ENCODE data around the gene FBL.
A peak's percentile ranks its signal among the peaks of the same experiment; 100 is the strongest.
"Not testable (repeated sequence)": the region's sequence is repeated elsewhere in the genome, so short reads cannot be mapped to it uniquely, and the experiment has no call there.

FBL gene

DNA sequence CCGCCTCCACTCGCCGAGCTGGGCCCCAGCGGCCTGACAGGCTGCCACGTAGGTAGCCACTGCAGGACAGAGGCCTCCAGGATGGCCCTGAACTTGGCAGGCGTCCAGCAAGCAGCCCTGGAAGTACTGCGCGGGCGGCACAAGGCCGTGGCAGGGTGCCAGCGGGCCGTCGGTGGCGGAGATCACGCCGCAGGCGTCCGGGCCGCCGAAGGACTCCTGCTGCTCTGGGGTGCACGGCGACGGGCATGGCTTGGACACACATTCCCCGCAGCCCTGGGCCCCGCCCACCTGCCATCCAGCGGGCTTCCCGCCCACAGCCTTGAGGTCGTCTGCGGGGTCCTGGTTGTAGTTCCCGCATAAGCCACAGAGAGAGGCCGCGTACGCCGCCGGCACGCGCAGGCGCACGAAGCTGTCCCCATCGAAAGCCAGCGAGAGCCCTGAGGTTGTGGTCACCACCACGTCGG lies 29.3 kb upstream of the FBL start:
- not testable (repeated sequence) for DNase-seq

- DNase-seq = no peak
Measured at GRCh38 chr19:39874404-39874803, 28.2 kb upstream of the FBL start.

DNA sequence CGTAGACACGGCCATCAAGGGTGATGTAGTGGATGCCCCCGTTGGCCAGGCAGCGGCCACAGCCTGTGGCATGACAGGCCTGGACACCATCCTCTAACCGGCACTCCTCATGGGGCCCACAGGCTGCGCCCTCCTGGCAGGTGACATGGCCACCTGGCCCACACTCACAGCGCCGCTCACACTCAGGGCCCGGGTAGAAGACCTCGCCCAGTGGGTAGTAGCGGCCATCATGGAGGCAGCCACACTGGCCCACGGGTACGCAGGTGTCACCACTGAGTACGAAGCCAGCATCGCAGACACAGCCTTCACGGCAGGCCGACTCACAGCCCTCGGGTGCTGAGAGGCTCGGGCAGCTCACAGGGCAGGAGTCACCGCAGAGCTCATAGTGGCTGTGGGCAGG lies 27.2 kb upstream of the FBL start:
- DNase-seq = no peak

GRCh38 chr19:39871886-39872866 lies 26.0 kb upstream of the FBL start:
- DNase-seq = no peak

DNA sequence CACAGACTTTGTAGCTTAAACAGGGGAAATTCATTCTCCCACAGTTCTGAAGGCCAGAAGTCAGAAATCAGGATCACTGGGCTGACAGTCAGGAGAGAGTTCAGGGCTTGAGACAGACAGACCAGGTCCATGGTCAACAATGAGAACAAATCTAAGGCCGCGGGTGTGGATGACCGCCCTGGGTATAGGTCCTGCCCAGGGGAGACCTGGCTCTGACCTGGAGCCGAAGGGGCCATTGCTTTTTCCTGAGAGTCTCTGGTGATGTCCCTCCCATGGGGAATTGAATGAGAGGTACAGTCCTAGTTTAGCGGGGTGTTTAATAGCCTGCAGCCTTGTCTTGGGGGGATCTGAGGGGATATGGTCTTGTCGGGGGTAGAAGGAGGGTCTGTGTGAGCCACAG lies 25.2 kb upstream of the FBL start:
- no peak for DNase-seq

DNA sequence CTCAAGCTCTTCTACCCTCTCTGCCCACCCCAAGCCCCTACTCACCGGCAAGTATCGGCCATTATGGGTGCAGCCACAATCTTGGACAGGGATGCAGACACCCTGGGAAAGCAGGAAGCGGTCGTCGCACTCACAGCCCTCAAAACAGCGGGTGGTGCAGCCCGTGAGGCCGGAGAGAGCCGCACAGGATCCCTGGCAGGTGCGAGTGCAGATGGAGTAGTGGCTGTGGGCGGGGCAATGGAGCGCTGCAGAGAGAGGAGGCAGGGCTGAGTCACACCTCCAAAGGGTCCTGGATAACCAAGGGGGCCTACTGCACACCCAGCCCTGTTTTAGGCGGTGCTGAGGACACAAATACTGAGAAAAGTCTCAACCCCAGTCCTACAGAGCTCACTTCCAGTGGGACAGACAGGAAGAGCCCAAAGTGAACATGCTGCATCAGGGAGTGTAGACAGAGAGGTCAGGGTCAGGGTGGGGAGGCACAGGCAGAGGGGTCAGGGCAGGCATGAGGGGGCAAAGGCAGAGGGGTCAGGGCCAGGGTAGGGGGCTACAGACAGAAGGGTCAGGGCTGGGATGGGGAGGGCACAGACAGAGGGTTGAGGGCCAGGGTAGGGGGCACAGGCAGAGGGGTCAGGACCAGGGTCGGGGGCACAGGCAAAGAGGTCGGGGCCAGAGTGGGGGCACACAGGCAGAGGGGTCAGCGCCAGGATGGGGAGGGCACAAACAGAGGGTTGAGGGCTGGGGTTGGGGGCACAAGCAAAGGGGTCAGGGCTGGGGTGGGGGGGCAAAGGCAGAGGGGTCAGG lies 24.2 kb upstream of the FBL start:
- DNase-seq = no peak

DNA sequence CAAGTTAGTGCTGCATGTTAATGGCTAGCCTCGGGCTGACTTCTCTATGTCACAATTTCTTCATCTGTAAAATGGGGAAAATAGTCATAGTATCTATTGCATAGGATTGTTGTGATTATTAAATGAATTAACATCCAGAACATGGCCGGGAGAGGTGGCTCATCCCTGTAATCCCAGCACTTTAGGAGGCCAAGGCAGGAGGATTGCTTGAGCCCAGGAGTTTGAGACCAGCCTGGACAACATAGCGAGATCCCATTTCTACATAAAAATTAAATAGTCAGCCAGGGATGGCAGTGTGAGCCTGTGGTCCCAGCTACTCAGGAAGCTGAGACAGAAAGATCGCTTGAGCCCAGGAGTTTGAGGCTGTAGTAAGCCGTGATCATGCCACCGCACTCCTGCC lies 21.8 kb upstream of the FBL start:
- no peak for DNase-seq

DNA sequence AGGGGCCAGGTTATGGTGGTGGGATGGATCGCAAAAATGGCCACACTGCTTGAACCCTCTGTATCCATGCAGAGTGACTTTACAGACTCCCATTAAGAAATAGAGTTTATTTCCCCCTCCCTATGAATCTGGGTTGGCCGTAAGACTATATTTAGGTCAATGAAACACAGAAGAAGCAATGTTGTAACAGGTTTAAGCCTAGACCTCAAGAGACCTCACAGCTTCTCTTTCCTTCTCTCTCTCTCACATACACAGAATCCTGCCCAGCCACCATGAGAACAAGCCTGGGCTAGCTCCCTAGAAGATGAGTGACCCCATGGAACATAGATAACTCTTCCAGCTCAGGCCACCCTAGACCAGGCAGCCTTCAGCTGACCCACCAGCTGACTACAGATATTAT lies 21.0 kb upstream of the FBL start:
- no peak for DNase-seq

- no peak for DNase-seq
Measured at GRCh38 chr19:39865953-39866352, 19.8 kb upstream of the FBL start.

DNA sequence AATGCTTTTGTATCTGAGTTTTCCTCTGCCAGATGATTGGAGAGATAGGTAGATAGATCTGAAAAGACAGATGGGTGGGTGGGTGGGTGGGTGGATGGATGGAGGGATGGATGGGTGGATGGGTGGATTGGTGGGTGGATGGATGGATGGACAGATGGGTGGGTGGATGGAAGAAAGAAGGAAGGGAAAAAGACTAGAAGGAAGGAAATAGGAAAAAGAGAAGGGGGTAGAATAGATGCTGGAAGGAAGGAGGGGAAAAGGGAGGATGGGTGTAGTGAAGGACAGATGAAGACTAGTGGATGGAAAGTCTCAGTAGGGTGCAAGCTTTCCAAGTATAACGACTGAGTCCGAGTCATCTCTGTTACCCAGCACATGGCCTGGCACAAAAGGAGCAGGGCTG lies 19.0 kb upstream of the FBL start:
- DNase-seq = no peak

GRCh38 chr19:39864118-39864517 lies 17.9 kb upstream of the FBL start:
- no peak for DNase-seq

DNA sequence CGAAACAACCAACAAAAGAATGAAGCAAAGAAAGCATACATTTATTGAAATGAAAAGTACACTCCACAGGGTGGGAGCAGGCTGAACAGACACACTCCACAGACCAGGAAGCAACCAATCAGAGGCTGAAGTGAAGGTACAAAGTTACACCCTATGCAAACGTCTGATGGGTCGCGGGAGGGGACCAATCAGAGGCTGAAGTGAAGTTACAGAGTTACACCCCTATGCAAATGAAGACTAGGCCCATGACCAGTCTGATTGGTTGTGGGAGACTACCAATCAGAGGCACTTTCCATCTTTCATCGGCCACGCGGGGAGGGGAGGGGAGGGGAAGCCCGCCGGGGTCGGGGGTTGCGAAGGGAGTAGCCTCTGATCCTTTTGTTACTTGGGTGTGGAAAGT lies 12.4 kb upstream of the FBL start:
- DNase-seq = no peak

DNA sequence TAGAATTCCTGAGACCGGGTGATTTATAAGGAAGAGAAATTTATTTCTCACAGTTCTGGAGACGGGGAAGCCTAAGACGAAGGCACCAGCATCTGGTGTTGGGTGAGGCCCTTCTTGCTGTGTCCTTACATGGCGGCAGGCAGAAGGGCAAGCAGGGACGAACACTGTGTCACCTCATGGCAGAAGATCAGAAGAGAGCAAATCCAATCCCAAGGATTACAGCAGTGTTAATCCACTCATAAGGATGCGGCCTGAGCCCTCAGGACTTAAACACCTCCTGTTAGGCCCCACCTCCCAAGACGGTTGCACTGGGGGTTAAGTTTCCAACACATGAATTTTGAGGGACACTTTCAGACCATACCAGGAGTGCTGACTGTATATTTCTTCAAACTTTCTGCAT lies 6.7 kb upstream of the FBL start:
- no peak for DNase-seq

- DNase-seq = no peak
Measured at GRCh38 chr19:39850892-39851291, 4.7 kb upstream of the FBL start.

- no peak for DNase-seq
Measured at GRCh38 chr19:39848392-39848791, 2.2 kb upstream of the FBL start.

GRCh38 chr19:39847525-39847924 lies 1.3 kb upstream of the FBL start:
- no peak for DNase-seq

- DNase-seq = no peak
Measured at GRCh38 chr19:39846678-39847486, 703 bp upstream of the FBL start.

GRCh38 chr19:39845584-39845932 lies 621 bp downstream of the FBL start:
- no peak for DNase-seq

GRCh38 chr19:39845172-39845571 lies 1.0 kb downstream of the FBL start:
- DNase-seq = no peak

GRCh38 chr19:39843919-39844793 lies 2.0 kb downstream of the FBL start:
- DNase-seq = peak; percentile 11

DNA sequence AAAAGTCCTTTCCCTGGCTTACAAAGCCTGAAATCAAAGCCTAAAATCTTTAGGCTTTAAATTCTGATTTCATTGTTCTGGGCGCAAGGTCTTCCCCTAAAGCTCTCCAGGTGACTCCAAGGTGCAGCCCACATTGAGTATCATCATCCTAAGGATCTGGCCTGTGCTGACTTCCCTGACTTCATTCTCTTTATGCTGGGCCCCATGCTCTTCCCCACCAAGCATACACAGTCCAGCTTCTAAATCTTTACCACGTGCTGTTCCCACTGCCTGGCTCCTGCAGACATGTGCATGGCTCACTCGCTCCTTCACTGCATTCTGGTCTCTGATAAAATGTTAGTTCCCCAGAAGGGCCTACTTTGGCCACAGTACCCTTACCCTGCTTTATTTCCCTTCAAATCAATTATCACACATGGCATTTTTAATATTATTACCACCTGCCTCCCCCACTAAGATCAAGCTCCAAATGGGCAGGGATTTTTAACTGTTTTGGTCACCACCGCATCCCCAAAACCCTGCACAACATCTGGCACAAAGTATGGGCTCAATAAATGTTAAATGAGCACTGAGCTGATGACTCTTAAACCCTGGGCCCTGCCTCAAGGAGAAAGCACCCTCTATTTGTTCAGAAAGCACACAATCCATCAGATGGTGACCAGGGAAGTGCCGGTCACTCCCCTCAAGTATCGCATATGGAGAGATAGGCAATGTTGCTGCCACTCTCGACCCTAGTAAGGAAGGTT lies 3.3 kb downstream of the FBL start:
- no peak for DNase-seq

All from DMS79 (cell line).